T-cell (primary cell): Measurements from ENCODE around the gene EID3. TPM values are rescaled to one million over a fixed set of nuclear protein-coding genes. Genes with fewer than 3 reads are reported as not detected.

Experiments
- ATAC-seq, 4 experiments: fragments of 200-7000 bp in 3 of 4; fragments of 150-1000 bp in 1 of 4; cut with Tn5 transposase; replicated peaks in 1 of 4; 1 replicate in 3 of 4; 2 replicates in 1 of 4; pipeline ENCODE4 v1.10.0; 2021; ENCODE audit warnings: moderate library complexity in 3 of 4, mild to moderate bottlenecking in 2 of 4, moderate number of reproducible peaks in 1 of 4
- CTCF ChIA-PET, 2 donors: fragments of 300-600 bp; sonication (Branson Sonifier 250); formaldehyde crosslinking; loops; one replicate each; lab custom pipeline; 2022; ENCODE audit warnings: antibody characterized with exemption in 2 of 2; lab: Charles Lee
- POLR2A ChIA-PET, 2 donors: fragments of 300-600 bp; sonication (Branson Sonifier 250); formaldehyde crosslinking; loops; one replicate each; lab custom pipeline; 2022; ENCODE audit warnings: antibody characterized with exemption in 2 of 2; lab: Charles Lee
- DNase-seq, 35 experiments: peaks; one replicate each; pipeline versions ENCODE4 v3.0.0 to v3.0.0-alpha.2; 2013 to 2023
- H3K27ac ChIP-seq: one replicate; pipeline ENCODE4 v1.5.1; 2013; ENCODE audit warnings: low read length
- H3K27me3 ChIP-seq, 2 experiments: replicated peaks in 1 of 2; 1 replicate in 1 of 2; 2 replicates in 1 of 2; pipeline versions ENCODE4 v1.6.1 to v1.7.0; 2013; ENCODE audit warnings: low read length in 1 of 2, mixed read lengths in 1 of 2; ENCODE audit not compliant: control insufficient read depth in 2 of 2, insufficient read depth in 2 of 2; ENCODE audit errors: extremely low read depth in 1 of 2
- H3K36me3 ChIP-seq, 2 donors: 1 replicate in 1 of 2; 2 replicates in 1 of 2; pipeline versions ENCODE4 v1.6.1 to v1.7.0; 2013; ENCODE audit warnings: low read length in 1 of 2; ENCODE audit not compliant: control insufficient read depth in 2 of 2, insufficient read depth in 1 of 2; ENCODE audit errors: extremely low read depth in 1 of 2
- H3K4me1 ChIP-seq, 2 experiments: 1 replicate in 1 of 2; 2 replicates in 1 of 2; pipeline versions ENCODE4 v1.6.1 to v1.7.0; 2013; ENCODE audit warnings: low read length in 2 of 2, mixed read lengths in 1 of 2; ENCODE audit not compliant: insufficient read depth in 2 of 2, control insufficient read depth in 1 of 2; ENCODE audit errors: extremely low read depth in 1 of 2
- H3K4me3 ChIP-seq, 2 donors: 1 replicate in 1 of 2; 2 replicates in 1 of 2; pipeline versions ENCODE4 v1.5.1 to v1.7.0; 2013; ENCODE audit warnings: mild to moderate bottlenecking in 2 of 2, low read length in 1 of 2, moderate library complexity in 1 of 2; ENCODE audit not compliant: control insufficient read depth in 1 of 2; ENCODE audit errors: extremely low read depth in 1 of 2
- H3K9me3 ChIP-seq: 2 replicates; pipeline ENCODE4 v1.7.0; 2013
- H3K27ac Mint-ChIP-seq, 2 donors: one replicate each; pipeline ENCODE4 v1.8.0; 2020 to 2021; ENCODE audit warnings: mild to moderate bottlenecking in 2 of 2, mixed read lengths in 2 of 2
- H3K27me3 Mint-ChIP-seq, 2 donors: one replicate each; pipeline ENCODE4 v1.8.0; 2021 to 2022; ENCODE audit warnings: mixed read lengths in 2 of 2
- H3K36me3 Mint-ChIP-seq: one replicate; pipeline ENCODE4 v1.8.0; 2021; ENCODE audit warnings: mixed read lengths
- H3K4me1 Mint-ChIP-seq, 3 donors: one replicate each; pipeline ENCODE4 v1.8.0; 2020 to 2022; ENCODE audit warnings: mixed read lengths in 3 of 3, mild to moderate bottlenecking in 1 of 3
- H3K4me3 Mint-ChIP-seq, 3 donors: one replicate each; pipeline ENCODE4 v1.8.0; 2020 to 2022; ENCODE audit warnings: mild to moderate bottlenecking in 3 of 3, mixed read lengths in 3 of 3, moderate library complexity in 3 of 3
- H3K9me3 Mint-ChIP-seq, 3 donors: one replicate each; pipeline ENCODE4 v1.8.0; 2020 to 2022; ENCODE audit warnings: mixed read lengths in 3 of 3
- WGBS: methylation state at CpG from one replicate; pipeline ENCODE4 v1.1.5; 2013; ENCODE audit warnings: missing lambda C conversion rate; ENCODE audit not compliant: insufficient coverage; 5-methylcytosine and 5-hydroxymethylcytosine counted together
- total RNA-seq, 35 experiments: library from RNA in 6 of 35; stranded (reverse) in 6 of 35; fragments of 120-200 nt in 1 of 35; gene quantifications; one replicate each; pipeline versions ENCODE4 v1.2.1 to v1.2.4 and lab custom pipeline; 2013 to 2026

The EID3 gene
- total RNA-seq, 5 donors from 2014 or later (not counting 1 experiment from before 2014, with no cell fraction given) = 5.6 to 13.0 (median 6.0) TPM

GRCh38 chr12:104286516-104287482 lies 16.7 kb upstream of the EID3 start:
- DNase-seq = peak; percentile 74 to 93 (median 87)
- peaks cover 18 to 30% of the 10 kb centered on the region in 2 experiments for H3K4me1 ChIP-seq
- no peaks in the 10 kb centered on the region for H3K27me3 ChIP-seq
- peak overlapping the region; percentile 83 to 86 for H3K4me3 ChIP-seq
- WGBS = 2% methylated on average over 27 of the region's 40 CpGs
- peaks cover 35 to 43% (median 38%) of the 10 kb centered on the region in 3 donors for H3K4me1 Mint-ChIP-seq
- no peaks in the 10 kb centered on the region for H3K9me3 Mint-ChIP-seq
- ChIA-PET CTCF (interaction anchor here (0.5 to 4.1 kb wide), 7 partner anchors 11 to 75 kb away, joined by 3 to 62 read pairs (median 6); partner anchors contain the start of gene EID3 (in 1 of the 2)), POLR2A (interaction anchor here (0.5 to 5.5 kb wide), 5 partner anchors 16 to 149 kb away, joined by 3 to 52 read pairs (median 5); partner anchors contain the start of genes EID3 (in 2 of the 2) and NFYB (in 1 of the 2))
- H3K36me3 Mint-ChIP-seq = no peaks in the 10 kb centered on the region
- H3K4me3 Mint-ChIP-seq = peak overlapping the region; percentile 99 to 100 (median 100)
- no peaks in the 10 kb centered on the region for H3K27me3 Mint-ChIP-seq
- ATAC-seq = peak; percentile 87 to 92 (median 90)
- H3K36me3 ChIP-seq = peaks cover 0 to 3% of the 10 kb centered on the region in 2 donors
- peak overlapping the region; percentile 83 for H3K27ac ChIP-seq
- H3K27ac Mint-ChIP-seq = peak overlapping the region; percentile 99
- no peaks in the 10 kb centered on the region for H3K9me3 ChIP-seq

GRCh38 chr12:104288635-104289274 lies 14.8 kb upstream of the EID3 start:
- peaks cover 9% of the 10 kb centered on the region for H3K36me3 Mint-ChIP-seq
- peaks cover 0 to 7% of the 10 kb centered on the region in 2 donors for H3K36me3 ChIP-seq
- H3K9me3 Mint-ChIP-seq = no peaks in the 10 kb centered on the region
- CTCF ChIA-PET = interaction anchor here (0.5 to 4.1 kb wide), 14 partner anchors 10 to 825 kb away, joined by 3 to 62 read pairs (median 4); partner anchors contain the start of genes EID3 (in 1 of the 2) and TXNRD1 (in 1 of the 2)
- H3K4me3 Mint-ChIP-seq = peak overlapping the region; percentile 99 to 100 (median 100)
- WGBS = 0% methylated on average over 33 of the region's 41 CpGs
- H3K27me3 ChIP-seq = no peaks in the 10 kb centered on the region
- H3K4me1 ChIP-seq = peaks cover 18 to 30% of the 10 kb centered on the region in 2 experiments
- peak overlapping the region; percentile 99 for H3K27ac Mint-ChIP-seq
- DNase-seq (peak; percentile 68 to 91 (median 83)), ATAC-seq (peak; percentile 77 to 79 (median 78))
- peaks cover 42 to 56% (median 47%) of the 10 kb centered on the region in 3 donors for H3K4me1 Mint-ChIP-seq
- POLR2A ChIA-PET = interaction anchor here (0.6 to 5.5 kb wide), 5 partner anchors 11 to 89 kb away, joined by 3 to 52 read pairs (median 5); partner anchors contain the start of gene EID3 (in 1 of the 2)
- H3K9me3 ChIP-seq = no peaks in the 10 kb centered on the region
- H3K4me3 ChIP-seq = peak overlapping the region; percentile 71 to 86
- no peaks in the 10 kb centered on the region for H3K27me3 Mint-ChIP-seq
- H3K27ac ChIP-seq = peak overlapping the region; percentile 66

GRCh38 chr12:104290320-104290719 lies 13.2 kb upstream of the EID3 start:
- DNase-seq (no peak), ATAC-seq (no peak)
- Mint-ChIP-seq H3K4me3 (peak overlapping the region in 1 of 3 donors; percentile 100), H3K4me1 (peaks cover 48 to 58% (median 56%) of the 10 kb centered on the region in 3 donors), H3K27ac (no peak overlapping the region), H3K9me3 (no peaks in the 10 kb centered on the region), H3K36me3 (peaks cover 16% of the 10 kb centered on the region), H3K27me3 (no peaks in the 10 kb centered on the region)
- 100% methylated on average over 1 of the region's 8 CpGs for WGBS
- no peak overlapping the region for H3K27ac ChIP-seq
- H3K36me3 ChIP-seq = peaks cover 0 to 13% of the 10 kb centered on the region in 2 donors
- H3K4me1 ChIP-seq = peaks cover 18 to 30% of the 10 kb centered on the region in 2 experiments
- H3K9me3 ChIP-seq = no peaks in the 10 kb centered on the region
- H3K4me3 ChIP-seq = no peak overlapping the region
- CTCF ChIA-PET = interaction anchor here (0.8 kb wide), 2 partner anchors 74 to 170 kb away, joined by 4 read pairs; no protein-coding TSS in a partner anchor
- POLR2A ChIA-PET = interaction anchor here in 1 of 2 donors (0.6 to 5.5 kb wide), 2 partner anchors 12 to 818 kb away, joined by 3 to 52 read pairs; partner anchors contain the start of gene EID3
- H3K27me3 ChIP-seq = no peaks in the 10 kb centered on the region

- no peaks in the 10 kb centered on the region for H3K9me3 Mint-ChIP-seq
- no peaks in the 10 kb centered on the region for H3K27me3 Mint-ChIP-seq
- H3K27ac ChIP-seq = no peak overlapping the region
- no peak overlapping the region for H3K4me3 ChIP-seq
- H3K27ac Mint-ChIP-seq = no peak overlapping the region
- peaks cover 18 to 29% of the 10 kb centered on the region in 2 experiments for H3K4me1 ChIP-seq
- CTCF ChIA-PET = interaction anchor here in 1 of 2 donors (0.7 to 0.8 kb wide), 2 partner anchors 169 to 733 kb away, joined by 4 to 6 read pairs; no protein-coding TSS in a partner anchor
- H3K36me3 ChIP-seq = peaks cover 0 to 13% of the 10 kb centered on the region in 2 donors
- WGBS = no CpG with 5 or more reads among the region's 5 CpGs
- peaks cover 19% of the 10 kb centered on the region for H3K36me3 Mint-ChIP-seq
- POLR2A ChIA-PET = interaction anchor here in 1 of 2 donors (5.5 kb wide), 1 partner anchor 12 kb away, joined by 52 read pairs; the partner anchor contains the start of gene EID3
- DNase-seq (no peak), ATAC-seq (no peak)
- H3K9me3 ChIP-seq = no peaks in the 10 kb centered on the region
- H3K27me3 ChIP-seq = no peaks in the 10 kb centered on the region
- peaks cover 50 to 62% (median 56%) of the 10 kb centered on the region in 3 donors for H3K4me1 Mint-ChIP-seq
- no peak overlapping the region for H3K4me3 Mint-ChIP-seq
Measured at GRCh38 chr12:104290855-104291254, 12.7 kb upstream of the EID3 start.

GRCh38 chr12:104291867-104292524 lies 11.5 kb upstream of the EID3 start:
- H3K4me1 Mint-ChIP-seq = peaks cover 45 to 50% (median 48%) of the 10 kb centered on the region in 3 donors
- ChIA-PET CTCF (interaction anchor here in 1 of 2 donors (0.6 kb wide), 1 partner anchor 12 kb away, joined by 3 read pairs; the partner anchor contains the start of gene EID3), POLR2A (interaction anchor here in 1 of 2 donors (1.5 kb wide), 1 partner anchor 12 kb away, joined by 4 read pairs; no protein-coding TSS in a partner anchor)
- WGBS = no CpG with 5 or more reads among the region's 5 CpGs
- H3K36me3 Mint-ChIP-seq = peaks cover 24% of the 10 kb centered on the region
- Histone ChIP-seq H3K9me3 (no peaks in the 10 kb centered on the region), H3K27me3 (no peaks in the 10 kb centered on the region), H3K36me3 (peaks cover 0 to 17% of the 10 kb centered on the region in 2 donors), H3K4me1 (peaks cover 16 to 21% of the 10 kb centered on the region in 2 experiments), H3K4me3 (no peak overlapping the region), H3K27ac (no peak overlapping the region)
- H3K4me3 Mint-ChIP-seq = no peak overlapping the region
- no peak overlapping the region for H3K27ac Mint-ChIP-seq
- ATAC-seq = no peak
- no peaks in the 10 kb centered on the region for H3K9me3 Mint-ChIP-seq
- no peak for DNase-seq
- no peaks in the 10 kb centered on the region for H3K27me3 Mint-ChIP-seq
